ENCODE results near the gene DIRAS3. TPM values are rescaled to one million over a fixed set of nuclear protein-coding genes. Genes with fewer than 3 reads are reported as not detected.
"Not testable (repeated sequence)": the region's sequence is repeated elsewhere in the genome, so short reads cannot be mapped to it uniquely, and the experiment has no call there.

Gene DIRAS3
- total RNA-seq, 4 donors from 2014 or later = 1.5 to 3.3 (median 1.9) TPM

DNA sequence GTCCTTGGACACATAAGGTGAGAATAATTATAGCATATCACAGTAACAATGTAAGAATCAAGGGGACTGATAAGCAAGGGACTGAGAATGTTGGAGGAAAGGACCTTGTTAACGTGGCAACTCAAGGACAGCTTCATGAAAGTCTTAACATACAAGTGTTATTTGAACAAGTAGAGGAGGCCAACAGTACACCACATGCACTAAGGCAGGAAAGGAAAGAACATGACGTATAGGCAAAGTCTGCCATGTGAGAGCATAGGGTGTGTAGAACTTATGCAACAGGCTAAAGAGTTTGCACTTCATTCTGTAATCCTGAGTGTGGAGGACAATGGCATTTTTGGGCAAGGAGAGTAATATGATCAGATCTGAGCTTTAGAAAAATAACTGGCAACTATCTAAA is 33.3 kb upstream of the DIRAS3 start:
- Histone ChIP-seq H3K27ac (replicated peaks in 1 of 4) (no peak overlapping the region), H3K36me3 (no peaks in the 10 kb centered on the region), H3K27me3 (no peaks in the 10 kb centered on the region), H3K9me3 (peaks cover 0 to 5% (median 0%) of the 10 kb centered on the region in 4 donors), H3K4me1 (no peaks in the 10 kb centered on the region), H3K4me3 (no peak overlapping the region)
- TF ChIP-seq, protein P1, sequence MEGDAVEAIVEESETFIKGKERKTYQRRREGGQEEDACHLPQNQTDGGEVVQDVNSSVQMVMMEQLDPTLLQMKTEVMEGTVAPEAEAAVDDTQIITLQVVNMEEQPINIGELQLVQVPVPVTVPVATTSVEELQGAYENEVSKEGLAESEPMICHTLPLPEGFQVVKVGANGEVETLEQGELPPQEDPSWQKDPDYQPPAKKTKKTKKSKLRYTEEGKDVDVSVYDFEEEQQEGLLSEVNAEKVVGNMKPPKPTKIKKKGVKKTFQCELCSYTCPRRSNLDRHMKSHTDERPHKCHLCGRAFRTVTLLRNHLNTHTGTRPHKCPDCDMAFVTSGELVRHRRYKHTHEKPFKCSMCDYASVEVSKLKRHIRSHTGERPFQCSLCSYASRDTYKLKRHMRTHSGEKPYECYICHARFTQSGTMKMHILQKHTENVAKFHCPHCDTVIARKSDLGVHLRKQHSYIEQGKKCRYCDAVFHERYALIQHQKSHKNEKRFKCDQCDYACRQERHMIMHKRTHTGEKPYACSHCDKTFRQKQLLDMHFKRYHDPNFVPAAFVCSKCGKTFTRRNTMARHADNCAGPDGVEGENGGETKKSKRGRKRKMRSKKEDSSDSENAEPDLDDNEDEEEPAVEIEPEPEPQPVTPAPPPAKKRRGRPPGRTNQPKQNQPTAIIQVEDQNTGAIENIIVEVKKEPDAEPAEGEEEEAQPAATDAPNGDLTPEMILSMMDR (IDR thresholded peaks at IDR 0.05) = no peak
- TF ChIP-seq POLR2AphosphoS5 (IDR thresholded peaks at IDR 0.05) = no peak
- no peak for TF ChIP-seq POLR2A (IDR thresholded peaks at IDR 0.05; ENCODE audit: low read depth)
- no peak for TF ChIP-seq EP300 (IDR thresholded peaks at IDR 0.05)
- intact Hi-C loops (cut with DNase I) = no loop called here
- 76% methylated on average over 2 of the region's 2 CpGs for WGBS
- no peak for DNase-seq (ENCODE audit: extremely low spot score)

DNA sequence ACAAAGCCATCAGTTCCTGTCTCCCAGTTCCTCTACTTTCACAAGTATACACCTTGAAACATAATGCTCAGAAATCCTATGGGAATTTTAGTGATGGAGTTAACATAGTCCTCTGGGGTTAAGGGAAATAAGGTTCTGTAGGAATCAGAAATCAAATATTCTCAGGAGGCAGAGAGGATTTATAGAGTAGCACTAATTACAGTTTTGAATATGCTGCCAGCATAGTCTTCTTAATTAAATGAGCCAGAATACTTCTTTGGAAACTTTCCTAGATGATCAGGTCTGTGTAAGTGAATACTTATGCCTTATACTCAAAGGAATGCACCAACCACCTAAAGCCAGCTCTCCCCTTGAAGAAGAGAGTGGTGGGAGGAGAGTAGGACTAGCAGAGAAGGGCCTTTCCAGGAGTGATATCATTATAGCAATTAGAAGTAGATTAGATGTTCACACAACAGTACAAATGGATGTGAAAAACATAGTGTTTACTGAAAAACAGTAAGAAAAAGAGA is 31.4 kb upstream of the DIRAS3 start:
- no peak overlapping the region for H3K27ac ChIP-seq (replicated peaks in 1 of 4)
- no peak overlapping the region for H3K4me3 ChIP-seq
- H3K27me3 ChIP-seq = no peaks in the 10 kb centered on the region
- intact Hi-C loops (cut with DNase I) = no loop called here
- H3K9me3 ChIP-seq = no peaks in the 10 kb centered on the region
- DNase-seq (ENCODE audit: extremely low spot score) = no peak
- no peaks in the 10 kb centered on the region for H3K4me1 ChIP-seq
- H3K36me3 ChIP-seq = no peaks in the 10 kb centered on the region
- TF ChIP-seq, protein P1 (IDR thresholded peaks at IDR 0.05) = no peak
- no peak for TF ChIP-seq EP300 (IDR thresholded peaks at IDR 0.05)
- TF ChIP-seq POLR2AphosphoS5 (IDR thresholded peaks at IDR 0.05) = no peak

DNA sequence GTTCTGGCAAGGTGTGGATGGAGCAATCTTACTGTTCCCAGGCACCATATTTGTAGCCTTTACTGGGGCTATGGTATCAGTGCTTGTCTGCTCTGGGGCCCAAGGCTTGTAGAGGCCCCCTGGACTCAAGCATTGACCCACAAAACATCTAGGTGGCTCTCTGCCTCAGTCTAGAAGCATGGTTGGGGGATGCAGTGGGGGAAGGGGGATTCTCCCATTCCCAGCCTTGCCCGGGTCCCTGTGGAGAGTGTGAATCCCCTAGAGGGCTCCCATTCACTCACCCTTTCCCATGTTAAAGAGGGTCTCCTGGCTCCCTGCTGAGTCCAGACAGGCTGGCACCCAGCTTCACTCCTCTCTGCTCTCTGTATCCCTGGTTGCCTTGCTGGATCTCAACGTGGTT is 28.2 kb upstream of the DIRAS3 start:
- Histone ChIP-seq H3K27me3 (no peaks in the 10 kb centered on the region), H3K27ac (replicated peaks in 1 of 4) (no peak overlapping the region), H3K4me3 (no peak overlapping the region), H3K9me3 (no peaks in the 10 kb centered on the region), H3K36me3 (no peaks in the 10 kb centered on the region), H3K4me1 (no peaks in the 10 kb centered on the region)
- DNase-seq (ENCODE audit: extremely low spot score) = no peak
- TF ChIP-seq, protein P1 (IDR thresholded peaks at IDR 0.05) = no peak
- no peak for TF ChIP-seq POLR2AphosphoS5 (IDR thresholded peaks at IDR 0.05)
- TF ChIP-seq EP300 (IDR thresholded peaks at IDR 0.05) = no peak
- no peak for TF ChIP-seq POLR2A (IDR thresholded peaks at IDR 0.05; ENCODE audit: low read depth)
- WGBS = 75% methylated on average over 2 of the region's 2 CpGs
- intact Hi-C loops (cut with DNase I) = no loop called here

DNA sequence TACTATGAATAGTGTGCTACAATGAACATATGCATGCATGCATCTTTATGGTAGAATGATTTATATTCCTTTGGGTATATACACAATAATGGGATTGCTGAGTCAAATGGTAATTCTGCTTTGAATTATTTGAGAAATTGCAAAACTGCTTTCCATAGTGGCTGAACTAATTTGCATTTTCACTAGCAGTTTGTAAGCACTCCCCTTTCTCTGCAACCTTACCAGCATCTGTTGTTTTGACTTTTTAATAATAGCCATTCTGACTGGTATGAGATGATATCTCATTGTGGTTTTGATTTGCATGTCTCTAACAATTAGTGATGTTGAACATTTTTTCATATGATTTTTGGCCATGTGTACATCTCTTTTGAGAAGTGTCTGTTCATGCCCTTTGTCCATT is 24.0 kb upstream of the DIRAS3 start:
- Histone ChIP-seq H3K4me1 (no peaks in the 10 kb centered on the region), H3K27ac (replicated peaks in 1 of 4) (no peak overlapping the region), H3K9me3 (no peaks in the 10 kb centered on the region), H3K4me3 (no peak overlapping the region), H3K36me3 (no peaks in the 10 kb centered on the region), H3K27me3 (no peaks in the 10 kb centered on the region)
- TF ChIP-seq POLR2A (IDR thresholded peaks at IDR 0.05; ENCODE audit: low read depth) (no peak), EP300 (IDR thresholded peaks at IDR 0.05) (no peak)
- DNase-seq (ENCODE audit: extremely low spot score) = no peak
- intact Hi-C loops (cut with DNase I) = no loop called here

DNA sequence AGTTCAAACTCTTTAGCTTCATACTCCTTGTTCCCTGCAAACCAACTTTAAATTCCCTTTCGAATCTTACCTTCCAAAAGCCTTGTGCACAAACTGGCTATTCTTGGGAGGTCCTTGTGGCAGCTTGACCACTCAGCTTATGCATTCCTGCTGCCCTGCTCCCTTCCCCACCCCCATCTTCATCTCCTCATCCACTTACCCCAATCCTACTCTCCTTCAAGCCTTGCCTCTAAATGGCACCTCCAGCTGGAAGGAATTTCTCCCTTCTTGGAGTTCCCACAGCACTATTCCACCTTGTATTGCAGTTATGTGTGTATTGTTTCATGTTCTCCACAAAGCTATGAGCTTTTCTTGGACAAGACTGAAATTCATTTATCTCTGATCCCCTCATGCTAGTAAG is 15.3 kb upstream of the DIRAS3 start:
- Histone ChIP-seq H3K36me3 (no peaks in the 10 kb centered on the region), H3K27ac (replicated peaks in 1 of 4) (no peak overlapping the region), H3K27me3 (no peaks in the 10 kb centered on the region), H3K4me1 (no peaks in the 10 kb centered on the region), H3K4me3 (no peak overlapping the region), H3K9me3 (peaks cover 0 to 3% (median under 1%) of the 10 kb centered on the region in 4 donors)
- WGBS = 93% methylated on average over 1 of the region's 1 CpG
- TF ChIP-seq POLR2A (IDR thresholded peaks at IDR 0.05; ENCODE audit: low read depth) = no peak
- no peak for DNase-seq (ENCODE audit: extremely low spot score)
- intact Hi-C loops (cut with DNase I) = no loop called here

DNA sequence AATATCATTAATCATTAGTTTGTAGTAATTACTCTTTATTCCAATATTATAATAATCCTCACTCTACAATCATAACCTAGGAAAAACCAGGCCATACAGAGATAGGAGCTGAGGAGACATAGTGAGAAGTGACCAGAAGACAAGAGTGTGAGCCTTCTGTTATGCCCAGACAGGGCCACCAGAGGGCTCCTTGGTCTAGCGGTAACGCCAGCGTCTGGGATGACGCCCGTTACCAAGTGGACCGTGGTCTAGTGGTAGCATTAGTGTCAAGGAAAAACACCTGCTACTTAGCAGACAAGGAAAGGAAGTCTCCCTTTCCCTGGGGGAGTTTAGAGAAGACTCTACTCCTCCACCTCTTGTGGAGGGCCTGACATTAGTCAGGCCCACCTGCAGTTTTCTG is 7.6 kb upstream of the DIRAS3 start:
- 91% methylated on average over 6 of the region's 6 CpGs for WGBS
- H3K9me3 ChIP-seq = not testable (repeated sequence)

More for the DNA sequence above, 7.6 kb upstream of the DIRAS3 start:
- not testable (repeated sequence) for DNase-seq (ENCODE audit: extremely low spot score); H3K27ac ChIP-seq (replicated peaks in 1 of 4); H3K27me3 ChIP-seq; H3K4me1 ChIP-seq; H3K4me3 ChIP-seq; H3K36me3 ChIP-seq
- intact Hi-C loops (cut with DNase I) = loop anchor here (10.0 kb wide), 1 partner anchor 293 kb away; no protein-coding TSS in a partner anchor
